ENCODE measurements around the gene IRAK3.
"Not testable (repeated sequence)": the region's sequence is repeated elsewhere in the genome, so short reads cannot be mapped to it uniquely, and the experiment has no call there.

The IRAK3 gene

DNA sequence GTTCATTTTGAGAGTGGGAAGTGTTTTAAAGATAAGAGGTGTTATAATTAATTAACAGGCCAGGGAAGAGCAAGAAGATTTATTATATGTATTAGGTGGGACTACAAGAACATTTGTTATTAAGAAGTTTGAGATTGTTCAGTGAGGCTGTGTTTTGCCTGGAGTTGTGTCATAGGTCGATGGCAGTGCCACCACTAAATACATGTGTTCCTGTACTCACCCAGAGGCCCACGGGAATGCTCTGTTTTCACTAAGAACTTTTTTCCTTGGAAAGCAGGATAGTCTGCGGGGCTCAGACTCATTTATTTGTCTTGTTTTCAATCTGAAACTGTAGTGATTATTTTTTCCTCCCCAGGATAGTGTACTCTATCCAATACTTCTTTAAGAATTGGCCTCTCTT is 10.1 kb downstream of the IRAK3 start:
- TF ChIP-seq, protein P1, sequence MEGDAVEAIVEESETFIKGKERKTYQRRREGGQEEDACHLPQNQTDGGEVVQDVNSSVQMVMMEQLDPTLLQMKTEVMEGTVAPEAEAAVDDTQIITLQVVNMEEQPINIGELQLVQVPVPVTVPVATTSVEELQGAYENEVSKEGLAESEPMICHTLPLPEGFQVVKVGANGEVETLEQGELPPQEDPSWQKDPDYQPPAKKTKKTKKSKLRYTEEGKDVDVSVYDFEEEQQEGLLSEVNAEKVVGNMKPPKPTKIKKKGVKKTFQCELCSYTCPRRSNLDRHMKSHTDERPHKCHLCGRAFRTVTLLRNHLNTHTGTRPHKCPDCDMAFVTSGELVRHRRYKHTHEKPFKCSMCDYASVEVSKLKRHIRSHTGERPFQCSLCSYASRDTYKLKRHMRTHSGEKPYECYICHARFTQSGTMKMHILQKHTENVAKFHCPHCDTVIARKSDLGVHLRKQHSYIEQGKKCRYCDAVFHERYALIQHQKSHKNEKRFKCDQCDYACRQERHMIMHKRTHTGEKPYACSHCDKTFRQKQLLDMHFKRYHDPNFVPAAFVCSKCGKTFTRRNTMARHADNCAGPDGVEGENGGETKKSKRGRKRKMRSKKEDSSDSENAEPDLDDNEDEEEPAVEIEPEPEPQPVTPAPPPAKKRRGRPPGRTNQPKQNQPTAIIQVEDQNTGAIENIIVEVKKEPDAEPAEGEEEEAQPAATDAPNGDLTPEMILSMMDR (IDR thresholded peaks at IDR 0.05) = no peak
- no peak for TF ChIP-seq ZFX (IDR thresholded peaks at IDR 0.05; ENCODE audit: borderline replicate concordance)
- H3K27ac ChIP-seq = no peak overlapping the region

DNA sequence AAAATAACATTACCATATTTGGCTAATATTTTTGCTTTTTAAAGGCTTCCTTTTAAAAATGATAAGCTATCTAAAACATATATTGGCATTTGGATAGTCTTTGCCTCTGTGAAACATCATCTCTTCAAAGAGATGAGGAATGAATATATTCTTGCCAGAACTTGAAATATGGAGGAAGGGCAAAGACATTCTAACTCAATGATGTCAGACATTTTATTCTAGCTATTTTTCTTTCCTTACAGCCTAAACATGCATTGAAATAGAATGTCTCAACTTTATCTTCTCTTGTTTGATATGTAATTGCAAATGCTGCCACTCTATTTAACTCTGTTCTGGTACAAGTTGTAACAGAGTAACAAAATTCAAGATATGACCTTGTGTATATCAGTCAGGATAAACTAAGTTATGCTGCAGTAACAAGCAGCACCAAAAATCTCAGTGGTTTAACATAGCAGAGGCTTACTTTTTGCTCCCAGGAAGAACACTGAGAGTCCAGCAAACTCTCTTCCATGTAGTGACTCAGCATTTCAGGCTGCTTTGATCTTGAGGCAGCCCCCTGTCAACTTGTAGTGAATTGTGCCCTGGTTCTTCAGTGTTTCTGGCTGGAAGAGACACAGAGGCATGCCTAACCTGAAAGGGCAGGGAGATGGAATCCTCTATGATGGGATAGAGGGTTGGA is 11.0 kb downstream of the IRAK3 start:
- TF ChIP-seq ZFX (IDR thresholded peaks at IDR 0.05; ENCODE audit: borderline replicate concordance) = no peak
- TF ChIP-seq, protein P1 (IDR thresholded peaks at IDR 0.05) = no peak

DNA sequence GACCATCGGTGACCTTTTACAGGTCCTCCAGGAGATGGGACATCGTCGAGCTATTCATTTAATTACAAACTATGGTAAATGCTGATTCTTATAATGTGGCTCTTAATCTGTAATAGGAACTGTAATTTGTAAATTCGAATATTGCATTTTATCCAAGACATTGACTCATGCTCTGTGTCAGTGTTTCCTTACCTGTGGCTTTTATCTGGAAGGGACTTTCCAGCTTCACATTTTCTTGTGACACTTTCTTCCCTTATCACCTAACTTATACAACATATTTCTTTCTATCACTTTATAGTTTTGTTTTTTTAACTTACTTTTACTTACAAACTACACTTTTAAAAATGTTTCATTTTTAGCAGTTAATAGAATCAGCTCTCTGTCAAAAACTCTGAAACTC is 14.8 kb downstream of the IRAK3 start:
- no peak overlapping the region for H3K27ac ChIP-seq
- TF ChIP-seq, protein P1 (IDR thresholded peaks at IDR 0.05) = no peak
- TF ChIP-seq ZFX (IDR thresholded peaks at IDR 0.05; ENCODE audit: borderline replicate concordance) = no peak

More for the DNA sequence above, 11.0 kb downstream of the IRAK3 start:
- no peak overlapping the region for H3K27ac ChIP-seq

DNA sequence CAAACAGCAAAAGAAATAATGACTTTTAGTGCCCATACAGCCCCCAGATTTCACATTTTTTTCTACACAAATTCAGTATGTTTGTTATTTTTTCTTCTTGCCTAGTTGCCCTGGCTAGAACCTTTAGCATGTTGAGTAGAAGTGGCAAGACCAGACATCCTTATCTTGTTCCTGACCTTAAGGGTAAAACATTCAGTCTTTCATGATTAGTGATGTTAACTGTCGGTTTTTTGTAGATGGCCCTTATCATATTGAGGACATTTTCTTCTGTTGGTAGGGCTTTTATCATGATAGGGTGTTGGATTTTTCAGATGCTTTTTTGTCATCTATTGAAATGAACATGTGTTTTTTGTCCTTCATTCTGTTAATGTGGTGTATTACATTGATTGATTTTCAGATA is 17.1 kb downstream of the IRAK3 start:
- no peak for TF ChIP-seq ZFX (IDR thresholded peaks at IDR 0.05; ENCODE audit: borderline replicate concordance)
- TF ChIP-seq, protein P1 (IDR thresholded peaks at IDR 0.05) = no peak
- H3K27ac ChIP-seq = no peak overlapping the region

DNA sequence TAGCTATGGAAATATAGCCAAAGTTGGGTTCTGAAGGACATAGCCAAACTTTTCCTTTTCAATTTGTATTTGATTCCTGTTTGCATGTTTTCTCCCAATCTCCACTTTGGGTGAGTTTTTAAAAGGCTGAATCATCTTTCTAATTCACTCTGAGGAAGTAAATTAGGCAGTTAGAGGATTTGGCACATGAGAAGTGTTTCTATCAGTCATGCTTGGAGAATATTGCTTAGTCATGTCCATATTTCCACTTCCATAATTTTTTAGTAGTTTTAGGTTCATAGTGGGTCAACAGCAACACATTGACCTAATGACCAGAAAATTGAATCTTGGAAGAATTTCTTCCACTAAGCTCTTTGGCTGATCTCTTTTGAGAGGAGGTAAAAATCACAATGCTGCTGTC is 21.8 kb downstream of the IRAK3 start:
- no peak overlapping the region for H3K27ac ChIP-seq
- no peak for TF ChIP-seq ZFX (IDR thresholded peaks at IDR 0.05; ENCODE audit: borderline replicate concordance)
- TF ChIP-seq, protein P1 (IDR thresholded peaks at IDR 0.05) = no peak

DNA sequence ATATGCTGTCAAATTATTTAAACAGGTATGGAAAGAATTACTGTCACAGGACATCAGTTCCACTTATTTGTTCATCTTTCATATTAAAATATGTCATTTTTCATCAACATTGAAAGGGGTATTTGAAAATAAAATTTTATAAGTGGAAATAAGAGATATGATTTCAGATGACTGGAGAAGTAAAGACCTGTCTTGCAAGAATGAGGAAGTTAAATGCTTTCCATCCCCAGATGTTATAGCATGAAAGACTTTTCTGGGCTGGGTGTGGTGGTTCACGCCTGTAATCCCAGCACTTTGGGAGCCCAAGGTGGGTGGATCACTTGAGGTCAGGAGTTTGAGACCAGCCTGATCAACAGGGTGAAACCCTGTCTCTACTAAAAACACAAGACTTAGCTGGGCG is 22.6 kb downstream of the IRAK3 start:
- not testable (repeated sequence) for H3K27ac ChIP-seq

DNA sequence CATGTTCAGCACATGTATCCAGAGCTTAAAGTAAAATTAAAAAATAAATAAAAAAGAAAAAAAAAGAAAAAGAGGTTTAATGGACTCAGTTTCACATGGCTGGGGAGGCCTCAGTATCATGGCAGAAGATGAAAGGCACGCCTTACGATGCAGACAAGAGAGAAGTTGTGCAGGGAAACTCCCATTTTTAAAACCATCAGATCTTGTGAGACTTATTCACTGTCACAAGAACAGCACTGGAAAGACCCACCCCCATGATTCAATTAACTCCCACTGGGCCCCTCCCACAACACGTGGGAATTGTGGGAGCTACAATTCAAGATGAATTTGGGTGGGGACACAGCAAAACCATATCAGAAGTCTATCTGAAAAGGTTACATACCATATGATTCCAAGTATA is 24.0 kb downstream of the IRAK3 start:
- H3K27ac ChIP-seq = not testable (repeated sequence)

DNA sequence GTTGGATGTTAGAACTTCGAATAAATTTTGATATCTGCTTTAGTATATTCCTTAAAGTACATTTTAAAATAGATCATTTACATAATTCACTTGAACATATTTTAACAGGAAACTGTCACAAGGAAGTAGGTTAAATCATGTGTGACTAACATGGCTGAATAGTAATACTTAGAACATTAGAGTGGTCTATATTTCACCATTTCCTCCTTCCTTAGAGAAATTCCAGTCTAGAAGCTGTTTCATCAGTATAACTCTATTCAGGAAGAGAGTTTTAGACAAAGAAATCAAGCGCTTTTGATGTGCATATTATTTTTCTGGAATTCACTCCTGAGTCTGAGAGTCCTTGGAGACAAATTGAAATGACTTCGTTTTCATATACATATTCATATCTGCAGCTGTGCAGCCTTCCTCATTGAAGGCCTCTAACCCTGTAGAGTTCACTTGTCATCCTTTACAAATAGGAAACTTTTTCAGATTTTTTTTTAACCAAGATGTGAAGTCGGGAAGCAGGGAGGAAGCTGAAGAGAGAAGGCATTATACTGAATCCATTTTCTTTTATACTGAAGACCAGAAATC is 28.4 kb downstream of the IRAK3 start:
- H3K27ac ChIP-seq = no peak overlapping the region
- TF ChIP-seq ZFX (IDR thresholded peaks at IDR 0.05; ENCODE audit: borderline replicate concordance) = no peak
- TF ChIP-seq, protein P1 (IDR thresholded peaks at IDR 0.05) = no peak

Measured in 22Rv1 (cell line).